KMS-11 (cell line): ENCODE data around the gene DCAF5.

ENCODE experiments used
- H2AFZ ChIP-seq: fragments of 200-600 bp; sonication (generic); 2 replicates; pipeline ENCODE4 v1.6.1; 2016; ENCODE audit warnings: antibody characterized with exemption, mixed run types, low read depth
- H3K27ac ChIP-seq: fragments of 200-600 bp; sonication (generic); 2 replicates; pipeline ENCODE4 v1.6.1; 2016; ENCODE audit warnings: mild to moderate bottlenecking, mixed run types
- H3K27me3 ChIP-seq: fragments of 200-600 bp; sonication (generic); 2 replicates; pipeline ENCODE4 v1.6.1; 2017; ENCODE audit warnings: mild to moderate bottlenecking, low read depth, mixed run types, moderate library complexity; ENCODE audit not compliant: insufficient read depth
- H3K36me3 ChIP-seq: fragments of 200-600 bp; sonication (generic); 2 replicates; pipeline ENCODE4 v1.6.1; 2017; ENCODE audit warnings: mild to moderate bottlenecking, mixed run types; ENCODE audit not compliant: insufficient read depth
- H3K4me1 ChIP-seq: fragments of 200-600 bp; sonication (generic); 2 replicates; pipeline ENCODE4 v1.6.1; 2016; ENCODE audit warnings: mild to moderate bottlenecking, low read depth, mixed run types; ENCODE audit not compliant: poor library complexity, severe bottlenecking
- H3K4me2 ChIP-seq: fragments of 200-600 bp; sonication (generic); 2 replicates; pipeline ENCODE4 v1.7.0; 2016; ENCODE audit warnings: mild to moderate bottlenecking, mixed run types
- H3K4me3 ChIP-seq: fragments of 200-600 bp; sonication (generic); IDR thresholded peaks from 2 replicates; pipeline ENCODE4 v1.6.1; 2017; ENCODE audit warnings: low read depth, low read length, mixed read lengths; ENCODE audit not compliant: insufficient read depth
- H3K79me2 ChIP-seq: fragments of 200-600 bp; sonication (generic); 2 replicates; pipeline ENCODE4 v1.6.1; 2016; ENCODE audit warnings: low read depth, mixed run types; ENCODE audit not compliant: insufficient read depth
- H3K9ac ChIP-seq: fragments of 200-600 bp; sonication (generic); 2 replicates; pipeline ENCODE4 v1.6.1; 2016; ENCODE audit warnings: mild to moderate bottlenecking, mixed run types
- H4K20me1 ChIP-seq: fragments of 200-600 bp; sonication (generic); 2 replicates; pipeline ENCODE4 v1.6.1; 2016; ENCODE audit warnings: mild to moderate bottlenecking, mixed run types; ENCODE audit not compliant: insufficient read depth
- CTCF ChIP-seq: fragments of 200-600 bp; sonication (generic); conservative IDR thresholded peaks from 2 replicates; pipeline ENCODE4 v1.6.1; 2017; ENCODE audit warnings: low read depth, mild to moderate bottlenecking, antibody characterized with exemption, low read length, moderate library complexity, mixed read lengths

Gene DCAF5

DNA sequence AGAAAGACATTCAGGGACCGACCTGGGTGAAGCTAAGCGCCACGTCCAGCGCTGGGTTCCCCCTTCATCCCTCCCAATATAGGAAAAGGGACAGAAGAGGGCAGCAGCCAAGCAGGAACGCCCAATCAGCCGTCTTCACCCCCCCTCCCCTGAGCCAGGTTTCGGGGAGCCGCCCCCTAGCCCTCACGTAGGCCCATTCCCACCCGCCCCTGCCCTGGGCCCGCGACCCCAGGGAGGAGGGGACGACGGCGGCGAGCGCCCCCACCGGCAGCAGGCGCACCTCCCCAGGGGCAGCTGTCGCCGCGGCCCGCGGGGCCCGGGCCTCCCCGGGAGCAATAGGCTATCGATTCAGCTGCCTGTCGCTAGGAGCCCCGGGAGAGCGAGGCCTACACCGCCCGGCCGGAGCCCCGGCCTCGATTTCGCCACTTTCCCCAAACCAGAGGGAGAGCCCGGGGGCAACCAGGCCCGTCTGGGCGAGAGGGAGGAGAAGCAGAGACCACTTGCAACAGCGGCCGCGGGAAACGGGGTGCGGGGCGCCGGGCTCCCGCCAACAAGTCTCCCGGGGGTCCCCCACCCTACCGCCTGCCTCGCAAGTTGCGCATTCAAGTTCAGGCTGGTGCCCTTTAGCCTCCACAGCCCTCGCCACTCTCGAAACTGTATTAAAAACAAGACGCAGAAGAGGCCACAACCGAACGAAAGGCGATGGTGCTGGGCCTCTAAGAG is 1.3 kb downstream of the DCAF5 start:
- H3K4me1 ChIP-seq: peaks cover 15% of the 10 kb centered on the region

DNA sequence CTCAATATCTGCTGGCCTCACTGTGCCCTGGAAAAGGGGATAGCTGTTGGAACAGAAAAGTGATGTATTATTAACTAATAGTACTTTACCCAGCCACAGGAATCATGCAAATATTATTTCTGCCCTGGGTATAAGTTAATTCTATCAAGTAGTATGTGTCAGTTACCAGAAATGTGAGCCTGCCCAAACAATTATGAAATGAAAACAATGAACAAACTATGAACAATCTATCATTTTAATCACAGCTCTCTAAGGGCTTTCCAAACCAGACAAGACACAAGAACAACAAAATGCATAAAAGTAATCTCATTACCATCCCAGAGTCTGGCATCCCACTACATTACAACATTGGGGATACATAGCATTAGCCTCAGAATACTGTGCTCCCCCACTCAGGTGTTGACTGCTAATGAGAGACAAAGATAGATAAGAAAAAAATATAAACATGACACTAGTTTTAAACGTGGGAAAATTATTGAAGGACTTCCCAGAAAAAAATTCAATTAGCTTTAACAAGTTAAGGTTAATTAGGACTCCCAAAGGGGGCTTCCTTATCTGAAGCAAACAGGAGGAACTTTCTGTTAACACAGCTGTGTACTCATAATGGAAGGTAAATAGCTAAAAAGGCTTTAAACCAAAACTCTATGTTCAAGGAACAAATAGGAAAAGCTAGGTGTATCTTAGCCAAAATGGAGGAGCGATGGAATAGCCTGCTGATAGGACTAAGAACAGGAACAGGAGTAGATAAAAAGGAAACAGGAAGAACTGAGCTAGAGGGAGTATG is 3.3 kb downstream of the DCAF5 start:
- no peaks in the 10 kb centered on the region for H3K36me3 ChIP-seq
- H3K9ac ChIP-seq: no peak overlapping the region
- H3K27me3 ChIP-seq: no peaks in the 10 kb centered on the region
- H2AFZ ChIP-seq: no peak overlapping the region
- H4K20me1 ChIP-seq: no peaks in the 10 kb centered on the region
- peaks cover 34% of the 10 kb centered on the region for H3K79me2 ChIP-seq
- no peak for TF ChIP-seq CTCF
- no peak overlapping the region for H3K27ac ChIP-seq
- peaks cover 15% of the 10 kb centered on the region for H3K4me1 ChIP-seq
- H3K4me2 ChIP-seq: no peak overlapping the region
- no peak overlapping the region for H3K4me3 ChIP-seq

More for the DNA sequence above, 1.3 kb downstream of the DCAF5 start:
- H3K27me3 ChIP-seq: no peaks in the 10 kb centered on the region
- peaks cover 34% of the 10 kb centered on the region for H3K79me2 ChIP-seq
- no peaks in the 10 kb centered on the region for H3K36me3 ChIP-seq
- peak overlapping the region; percentile 71 for H3K9ac ChIP-seq
- peak overlapping the region; percentile 60 for H3K4me2 ChIP-seq
- H3K4me3 ChIP-seq: no peak overlapping the region
- H3K27ac ChIP-seq: peak overlapping the region; percentile 47
- 0 out of 2 replicates have a peak, but pooled peaks have one; percentile 17 for TF ChIP-seq CTCF
- no peaks in the 10 kb centered on the region for H4K20me1 ChIP-seq
- peak overlapping the region; percentile 73; the same call in 1 of the 2 replicates for H2AFZ ChIP-seq

GRCh38 chr14:69142101-69142500 is 10.8 kb downstream of the DCAF5 start:
- Histone ChIP-seq H4K20me1 (no peaks in the 10 kb centered on the region), H3K4me3 (no peak overlapping the region), H3K4me2 (no peak overlapping the region), H3K79me2 (no peaks in the 10 kb centered on the region; the same call in 1 of the 2 replicates), H3K27me3 (no peaks in the 10 kb centered on the region), H3K36me3 (no peaks in the 10 kb centered on the region), H3K4me1 (peaks cover 10% of the 10 kb centered on the region), H2AFZ (no peak overlapping the region), H3K27ac (no peak overlapping the region), H3K9ac (no peak overlapping the region)
- TF ChIP-seq CTCF: no peak

GRCh38 chr14:69141550-69141949 is 11.4 kb downstream of the DCAF5 start:
- Histone ChIP-seq H3K9ac (no peak overlapping the region), H4K20me1 (no peaks in the 10 kb centered on the region)

More at GRCh38 chr14:69141550-69141949, 11.4 kb downstream of the DCAF5 start:
- H3K79me2 ChIP-seq: no peaks in the 10 kb centered on the region; the same call in 1 of the 2 replicates
- H3K4me3 ChIP-seq: no peak overlapping the region
- peaks cover 10% of the 10 kb centered on the region for H3K4me1 ChIP-seq
- H3K27me3 ChIP-seq: no peaks in the 10 kb centered on the region
- no peaks in the 10 kb centered on the region for H3K36me3 ChIP-seq
- no peak overlapping the region for H3K27ac ChIP-seq
- no peak overlapping the region for H3K4me2 ChIP-seq
- no peak overlapping the region for H2AFZ ChIP-seq
- TF ChIP-seq CTCF: no peak
